Measurements from ENCODE around the gene ELMO1.

Gene ELMO1

DNA sequence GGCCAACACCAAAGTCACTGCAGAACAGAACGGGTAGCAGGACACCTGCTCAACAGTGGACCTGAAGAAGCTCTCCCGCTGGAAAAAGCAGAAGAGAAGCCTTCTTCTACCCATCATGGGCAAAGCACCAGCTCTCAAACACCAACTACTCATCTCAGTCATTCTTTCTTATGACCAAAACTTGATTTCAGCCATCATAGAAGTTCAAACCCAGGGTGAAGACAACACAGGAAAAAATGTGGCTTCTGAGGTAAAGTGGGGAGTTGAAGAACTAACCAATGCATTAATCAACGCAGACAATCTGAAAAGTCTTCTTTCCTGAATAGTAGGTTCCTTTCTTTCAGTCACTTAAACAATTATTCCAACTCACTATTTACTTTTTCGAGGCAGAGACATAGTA, 83.3 kb downstream of the ELMO1 start:
- no peak for DNase-seq

DNA sequence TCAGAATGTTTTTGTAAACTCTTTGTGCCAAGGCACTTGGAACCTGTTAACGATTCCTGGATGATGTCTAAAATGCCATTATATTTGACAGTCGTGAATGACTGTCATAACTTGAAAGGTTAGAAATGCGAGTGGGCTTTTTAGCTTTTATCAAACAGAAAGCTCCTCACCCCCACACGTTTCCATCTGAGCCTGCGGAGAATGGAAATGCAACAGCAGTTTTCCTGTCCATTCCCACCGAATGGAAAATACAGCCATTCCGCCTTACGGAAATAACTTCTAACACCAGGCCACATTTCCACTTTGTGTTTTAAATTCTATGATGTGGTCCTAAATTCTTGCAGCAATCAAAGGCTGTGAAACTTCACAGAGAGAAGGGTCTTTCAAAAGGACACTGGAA, 83.8 kb downstream of the ELMO1 start:
- DNase-seq, result no peak

DNA sequence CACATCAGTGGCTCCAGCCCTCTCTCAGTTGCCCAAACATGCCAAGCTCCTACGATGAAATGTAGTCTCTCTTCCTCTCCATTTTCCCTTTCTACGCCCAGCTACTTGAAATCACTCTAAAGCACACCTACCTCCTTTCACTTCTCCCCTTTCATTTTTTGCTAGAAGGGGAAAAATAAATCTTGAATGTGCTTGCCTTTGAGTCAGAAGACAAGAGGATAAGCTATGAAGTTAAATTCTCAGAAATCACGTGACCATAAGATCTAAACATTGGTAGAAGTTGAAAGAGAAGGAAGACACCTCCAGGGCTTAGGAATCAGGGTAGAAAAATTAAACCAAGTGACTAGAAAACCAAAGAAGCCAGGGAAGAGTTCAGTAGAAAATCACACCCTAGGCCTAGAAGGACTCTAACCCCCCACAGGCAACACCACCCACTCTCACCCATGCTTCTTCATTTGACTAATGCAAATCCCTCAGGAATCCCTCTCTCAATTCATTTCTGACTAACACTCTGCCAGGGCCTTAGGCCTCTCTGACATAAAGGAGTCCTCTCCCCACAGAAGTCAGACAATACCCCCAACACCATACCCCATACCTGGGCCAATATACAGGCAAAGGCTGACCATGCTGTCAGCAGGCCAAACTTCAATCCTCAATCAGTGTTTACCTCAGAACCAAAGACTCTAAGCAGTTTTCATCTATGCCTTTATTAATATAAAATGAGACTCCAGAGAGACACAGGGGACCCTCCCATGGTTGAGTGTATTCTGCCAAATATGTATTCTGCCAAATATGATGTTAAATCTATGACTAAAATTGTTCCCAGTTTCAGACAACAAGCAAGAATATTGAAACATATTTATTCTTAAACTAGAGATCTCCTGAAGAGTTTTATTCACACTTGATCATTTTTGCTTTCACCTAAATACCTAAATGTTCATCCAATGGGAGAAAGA, 84.8 kb downstream of the ELMO1 start:
- DNase-seq, result no peak

DNA sequence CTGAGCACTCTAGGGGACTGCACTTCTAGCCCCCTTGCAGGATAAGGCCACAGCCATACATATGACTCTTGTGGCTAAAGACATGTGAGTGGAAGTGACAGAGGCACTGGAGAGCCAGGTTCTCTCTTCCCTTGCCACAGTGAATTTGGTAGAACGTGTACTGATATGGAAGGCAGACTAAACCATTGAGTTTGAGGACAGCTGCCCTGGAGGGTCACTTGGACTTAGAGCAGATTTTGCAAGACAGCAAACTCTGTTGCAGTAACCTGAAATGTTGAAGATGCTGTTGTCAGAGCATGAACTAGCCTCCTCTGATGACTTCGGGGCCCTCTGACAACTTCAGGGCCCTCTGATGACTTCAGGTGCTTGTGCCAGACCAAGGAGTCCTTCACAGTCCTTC, 85.9 kb downstream of the ELMO1 start:
- no peak for DNase-seq

DNA sequence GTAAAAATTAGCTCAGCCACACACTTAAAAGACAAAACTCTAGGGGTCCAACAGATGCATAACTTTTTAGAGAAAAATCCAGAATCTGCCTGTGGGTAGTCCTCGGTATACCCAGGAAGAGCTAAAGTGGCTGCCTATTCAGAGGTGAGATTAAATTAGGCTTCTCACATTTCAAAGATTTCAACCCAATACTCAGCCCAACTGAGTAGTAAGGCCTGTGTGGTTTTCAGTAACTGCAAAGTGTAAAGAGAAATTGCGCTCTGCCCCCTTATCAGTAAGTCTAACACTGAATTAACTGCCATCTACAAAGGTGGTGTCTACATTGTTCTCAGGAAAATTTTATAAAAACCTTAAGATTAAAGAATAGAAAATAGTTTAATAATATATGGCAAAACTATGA, 88.2 kb downstream of the ELMO1 start:
- DNase-seq, result no peak

DNA sequence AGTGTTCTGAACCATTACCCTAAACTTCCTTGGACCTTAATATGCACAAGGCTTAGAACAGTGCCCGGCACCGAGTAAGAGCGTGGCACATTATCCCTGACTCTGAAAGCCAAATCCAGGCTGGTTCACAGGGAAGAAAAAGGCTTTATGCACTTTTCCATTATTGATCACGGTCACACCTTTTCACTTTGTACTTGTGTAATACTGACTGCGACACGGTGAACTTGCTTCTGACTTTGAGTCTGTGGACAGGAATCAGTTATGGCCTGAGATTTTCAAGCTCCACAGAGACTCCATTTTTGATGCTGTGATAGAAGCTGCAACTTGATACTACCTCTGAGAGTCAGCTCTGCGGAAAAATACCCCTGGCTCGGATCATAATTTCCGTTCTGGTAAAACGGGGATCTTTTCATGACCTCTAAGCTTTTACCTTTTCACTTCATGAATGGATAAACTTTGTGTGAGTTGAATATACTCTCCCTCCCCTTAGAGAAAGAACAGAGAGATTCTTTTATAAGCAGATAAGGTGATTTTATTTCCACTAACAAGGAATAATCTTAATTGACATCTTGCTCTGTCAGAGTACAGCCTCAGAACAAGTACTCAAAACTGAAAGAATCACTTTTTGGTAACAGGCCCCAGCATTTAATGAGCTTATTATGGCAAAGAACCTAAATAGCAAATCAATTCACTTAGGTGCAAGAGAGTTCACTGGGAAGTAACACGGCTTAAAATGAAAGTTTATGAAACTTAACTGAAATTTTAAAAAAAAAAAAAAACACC, 88.8 kb downstream of the ELMO1 start:
- DNase-seq, result no peak

DNA sequence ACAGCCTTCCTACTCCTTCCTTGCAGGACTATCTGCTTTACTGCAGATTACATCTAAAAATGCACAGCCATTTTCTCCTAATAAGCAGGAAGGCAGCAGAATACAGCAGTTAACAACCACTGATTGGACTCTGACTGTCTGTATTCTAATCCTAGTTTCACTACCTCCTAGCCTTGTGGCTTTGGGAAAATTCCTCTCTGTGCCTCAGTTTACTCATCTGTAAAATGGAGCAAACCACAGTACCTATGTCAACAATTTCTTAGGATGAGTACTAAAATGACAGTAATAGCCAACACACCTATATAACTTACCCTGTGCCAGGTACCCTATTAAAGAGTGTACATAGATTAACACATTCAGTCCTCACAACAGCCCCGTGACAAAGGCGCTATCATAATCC, 89.5 kb downstream of the ELMO1 start:
- DNase-seq, result no peak

DNA sequence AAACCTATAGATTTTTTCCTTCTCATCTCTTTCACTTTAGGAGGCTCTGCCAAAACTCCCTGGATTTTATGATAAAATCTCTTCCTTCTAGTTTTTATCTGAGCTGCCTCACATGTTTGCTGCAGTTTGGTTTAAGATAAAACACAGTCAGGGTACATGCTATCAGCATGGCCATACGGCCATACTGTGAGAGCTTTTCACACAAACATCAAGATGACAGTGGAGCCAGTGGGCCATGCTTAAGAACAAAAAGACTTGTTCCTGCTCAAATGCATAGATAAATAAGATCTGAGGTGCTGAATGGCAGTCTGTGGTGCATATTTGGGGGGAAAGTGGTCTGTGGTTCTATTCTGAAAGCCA, 91.0 kb downstream of the ELMO1 start:
- no peak for DNase-seq

DNA sequence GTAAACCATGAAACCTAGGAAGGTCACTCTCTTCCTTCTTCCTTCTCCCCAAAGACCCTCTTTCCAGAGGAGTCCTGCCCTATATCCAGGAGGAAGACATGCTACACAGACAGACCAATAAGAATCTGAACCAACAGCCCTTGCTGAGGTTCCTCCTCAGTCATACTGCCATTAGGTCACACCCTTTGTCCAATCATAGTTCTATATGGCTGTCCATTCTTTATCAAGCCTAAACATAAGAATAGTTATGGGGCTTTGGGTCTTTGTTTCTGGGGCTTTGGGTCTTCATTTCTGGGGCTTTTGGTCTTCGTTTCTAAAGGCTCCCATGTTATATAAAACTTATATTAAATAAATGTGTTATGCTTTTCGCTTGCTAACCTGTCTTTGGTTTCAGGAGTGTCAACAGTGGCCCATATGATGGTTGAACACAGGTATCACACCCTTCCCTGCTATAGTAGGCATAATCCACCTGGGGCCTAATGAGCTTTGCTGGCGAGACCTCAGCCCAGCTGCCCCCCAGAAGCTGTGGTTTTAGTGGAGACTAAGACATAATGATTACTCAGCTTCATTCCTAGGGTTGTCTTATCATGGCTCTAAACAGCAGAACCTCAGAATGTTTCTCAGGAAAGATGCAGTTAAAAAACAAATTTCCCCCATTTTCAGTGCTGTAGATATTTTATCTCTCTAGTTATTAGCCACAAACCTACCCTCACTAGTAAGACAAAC, 91.6 kb downstream of the ELMO1 start:
- DNase-seq, result no peak

DNA sequence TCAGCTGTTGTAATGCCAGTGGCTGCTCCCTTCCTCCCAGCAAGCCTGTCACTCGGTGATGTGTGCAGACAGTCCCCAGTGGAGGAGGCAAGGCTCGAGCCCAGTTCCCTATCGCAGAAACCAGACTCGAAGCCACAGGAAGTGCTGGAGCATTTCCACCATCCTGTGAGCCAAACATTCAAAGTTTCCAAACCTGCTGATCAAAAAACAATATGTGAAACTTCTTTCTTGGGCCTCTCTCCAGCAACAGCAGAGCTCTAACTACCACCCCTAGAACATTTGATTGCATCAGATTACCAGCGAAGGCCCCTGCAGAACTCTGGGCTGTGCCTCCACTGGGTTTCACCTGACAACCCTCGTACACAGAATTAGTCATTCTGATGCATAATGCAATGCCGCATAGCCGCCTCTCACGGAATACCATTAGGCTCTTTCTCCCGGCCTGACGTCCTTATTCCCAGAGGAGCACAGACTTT, 94.0 kb downstream of the ELMO1 start:
- DNase-seq, result no peak

DNA sequence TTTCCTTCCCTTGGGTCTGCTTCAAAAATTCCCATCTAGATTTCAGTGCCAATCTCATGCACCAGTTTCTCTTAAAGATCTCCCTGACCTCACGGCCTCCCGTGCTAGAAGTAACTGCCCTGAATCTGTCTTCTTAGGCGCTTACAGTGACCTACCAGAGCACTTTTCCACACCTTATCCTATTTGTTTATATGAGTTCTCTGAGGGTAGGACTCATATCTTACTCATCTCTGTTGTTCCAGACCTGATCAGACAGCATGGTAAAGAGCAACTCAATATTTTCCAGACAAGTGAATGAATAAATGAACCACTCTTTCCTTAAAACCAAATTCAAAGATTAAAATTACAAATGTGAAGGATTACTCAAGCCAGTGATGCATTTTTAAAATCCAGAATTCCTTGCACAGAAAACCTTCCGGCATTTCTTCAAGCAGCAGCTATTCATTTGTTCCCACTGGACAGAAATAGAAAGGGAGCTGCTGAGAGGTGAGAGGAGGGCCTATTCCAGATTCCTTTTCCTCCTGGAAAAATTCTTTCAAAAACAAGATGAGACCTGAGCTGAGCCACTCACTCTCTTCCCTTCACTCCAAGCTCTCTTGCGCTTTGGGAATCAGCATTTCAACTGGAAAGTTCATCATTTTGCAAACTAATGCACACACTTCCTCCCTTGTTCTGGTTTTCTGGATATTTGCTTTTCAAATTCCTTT, 94.6 kb downstream of the ELMO1 start:
- DNase-seq, result no peak

DNA sequence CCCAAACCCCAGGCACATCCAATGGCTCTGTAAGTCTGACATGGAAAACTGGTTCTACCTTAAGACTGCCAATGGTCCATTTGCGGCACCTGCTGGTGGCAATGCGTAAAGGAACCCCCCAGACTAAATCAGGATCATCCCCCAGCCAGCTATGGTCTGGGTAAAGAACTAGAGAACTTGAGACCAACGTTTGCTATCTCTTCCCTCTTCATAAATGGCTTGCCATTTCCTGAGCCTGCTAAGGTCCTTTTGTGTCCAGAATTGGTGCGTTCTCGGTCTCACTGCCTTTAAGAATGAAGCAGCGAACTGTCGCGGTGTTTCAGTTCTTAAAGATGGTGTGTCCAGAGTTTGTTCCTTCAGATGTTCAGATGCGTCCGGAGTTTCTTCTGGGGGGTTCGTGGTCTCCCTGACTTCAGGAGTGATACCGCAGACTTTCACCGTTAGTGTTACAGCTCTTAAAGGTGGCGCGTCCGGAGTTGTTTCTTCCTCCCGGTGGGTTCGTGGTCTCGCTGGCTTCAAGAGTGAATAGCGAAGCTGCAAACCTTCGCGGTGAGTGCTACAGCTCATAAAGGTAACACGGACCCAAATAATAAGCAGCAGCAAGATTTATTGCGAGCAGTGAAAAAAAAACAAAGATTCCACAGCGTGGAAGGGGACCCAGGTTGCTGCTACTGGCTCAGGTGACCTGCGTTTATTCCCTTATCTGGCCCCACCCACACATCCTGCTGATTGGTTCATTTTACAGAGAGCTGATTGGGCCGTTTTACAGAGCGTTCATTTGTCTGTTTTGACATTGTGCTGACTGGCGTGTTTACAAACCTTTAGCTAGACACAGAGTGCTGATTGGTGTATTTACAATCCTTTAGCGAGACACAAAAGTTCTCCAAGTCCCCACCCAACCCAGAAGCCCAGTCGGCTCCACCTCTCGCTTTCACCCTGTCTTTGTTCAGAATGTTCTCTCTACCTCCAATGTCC, 95.4 kb downstream of the ELMO1 start:
- no peak for DNase-seq

DNA sequence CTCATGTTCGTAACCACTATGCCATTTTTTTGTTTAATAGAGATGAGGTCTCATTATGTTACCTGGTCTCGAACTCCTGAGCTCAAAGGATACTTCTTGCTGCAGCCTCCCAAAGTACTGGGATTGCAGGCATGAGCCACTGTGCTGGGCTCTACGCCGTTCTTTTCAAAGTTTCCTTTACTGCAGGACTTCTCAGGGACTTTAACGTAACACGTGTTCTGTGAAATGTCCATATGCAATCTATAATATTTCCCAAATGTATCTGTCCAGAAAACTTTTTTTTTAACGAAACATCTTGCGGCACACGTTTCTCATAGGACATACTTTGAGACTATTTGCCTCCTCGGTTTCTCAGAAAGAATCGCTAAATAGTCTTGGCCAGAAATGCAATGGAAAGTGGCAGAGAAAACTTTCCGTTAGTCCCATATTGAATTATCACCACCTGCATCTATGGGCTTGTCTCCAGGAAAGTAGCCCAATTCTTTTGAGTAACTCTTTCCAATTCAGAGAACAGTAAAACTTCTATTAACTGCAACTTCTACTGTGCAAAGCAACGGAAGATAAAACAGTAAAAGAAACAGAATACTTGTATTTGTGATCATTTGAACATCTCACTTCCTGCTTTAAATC, 96.3 kb downstream of the ELMO1 start:
- DNase-seq, result no peak

DNA sequence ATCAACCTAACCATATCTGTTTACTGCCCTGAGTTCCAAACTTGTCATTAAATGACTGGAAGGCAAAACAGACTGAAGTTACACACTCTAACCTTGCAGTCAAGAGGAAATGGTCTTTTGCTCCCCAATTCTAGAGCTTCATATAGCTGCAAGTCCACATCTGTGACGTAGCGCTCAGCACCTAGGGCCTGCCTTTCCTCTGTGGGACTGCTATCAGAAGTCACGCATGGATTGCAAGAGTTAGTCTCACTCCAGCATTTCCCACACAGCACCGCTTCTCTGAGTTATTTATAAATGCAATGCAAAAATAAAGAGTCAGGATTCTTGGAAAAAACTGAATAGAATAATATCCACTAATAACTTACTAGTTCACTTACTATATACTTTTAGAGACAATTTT, 96.9 kb downstream of the ELMO1 start:
- no peak for DNase-seq

DNA sequence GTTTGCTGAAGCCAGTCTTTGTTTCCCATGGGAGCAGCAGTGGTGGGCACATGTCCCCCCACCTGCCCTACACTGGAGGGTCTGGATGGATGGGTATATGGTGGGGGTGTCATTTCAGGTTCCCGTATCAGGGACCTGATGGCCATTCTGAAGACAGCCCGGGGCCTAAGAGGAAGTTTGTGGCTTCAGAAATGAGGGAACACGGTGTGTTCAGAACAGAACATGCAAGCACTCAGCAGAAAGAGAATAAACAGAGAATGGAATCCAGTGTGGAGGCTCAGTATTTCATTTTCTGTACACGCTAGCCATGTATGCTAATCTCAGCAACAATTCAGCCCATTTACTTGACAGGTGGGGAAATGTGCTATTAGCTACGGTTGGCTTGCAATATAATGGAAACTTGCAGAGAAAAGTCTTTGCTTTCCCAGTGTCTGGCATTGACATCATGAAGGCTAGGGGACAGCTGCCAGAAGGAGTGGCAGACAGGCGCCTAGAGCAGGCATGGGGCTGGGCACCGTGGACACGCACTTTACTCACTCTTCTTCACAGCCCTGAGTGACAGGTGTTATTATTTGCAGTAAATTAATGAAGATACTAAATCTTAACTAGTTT, 98.6 kb downstream of the ELMO1 start:
- no peak for DNase-seq

DNA sequence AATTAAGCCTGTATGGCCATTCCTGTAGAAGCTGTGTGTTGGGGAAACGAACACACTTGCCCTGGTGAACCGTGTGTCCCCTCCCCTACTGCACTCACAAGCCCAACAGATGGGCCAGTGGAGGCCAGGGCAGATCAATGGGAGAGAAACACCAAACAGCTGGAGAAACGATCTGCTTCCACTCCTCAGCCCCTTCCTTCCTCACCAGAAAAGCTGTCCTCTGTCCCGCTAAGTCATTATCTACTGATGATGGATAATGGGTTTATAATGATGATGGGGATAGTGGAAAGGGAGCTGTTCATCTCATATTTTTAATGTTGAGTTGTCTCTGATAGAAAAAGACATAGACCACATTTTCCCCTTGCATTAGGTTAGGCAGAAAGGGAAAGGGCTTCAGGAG, 99.7 kb downstream of the ELMO1 start:
- DNase-seq, result no peak

DNA sequence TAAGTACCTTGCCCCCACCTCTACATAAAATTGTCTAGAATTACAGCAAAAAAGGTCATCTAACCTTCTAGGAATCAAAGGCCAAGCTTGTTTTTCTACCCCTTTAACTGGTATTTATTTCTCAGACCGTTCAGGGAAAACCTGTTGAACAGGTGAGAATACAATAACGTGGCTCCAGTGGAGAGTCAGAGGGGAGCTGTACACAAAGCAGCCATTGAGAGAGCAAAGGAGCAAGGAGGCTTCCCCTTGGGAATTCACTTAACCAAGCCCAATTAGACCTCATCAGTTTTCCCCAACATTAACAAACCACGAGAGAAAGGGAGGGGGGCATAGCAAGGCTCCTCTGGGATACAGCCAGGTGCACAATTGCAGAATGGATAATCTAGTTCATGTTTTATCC, 101.9 kb downstream of the ELMO1 start:
- no peak for DNase-seq

DNA sequence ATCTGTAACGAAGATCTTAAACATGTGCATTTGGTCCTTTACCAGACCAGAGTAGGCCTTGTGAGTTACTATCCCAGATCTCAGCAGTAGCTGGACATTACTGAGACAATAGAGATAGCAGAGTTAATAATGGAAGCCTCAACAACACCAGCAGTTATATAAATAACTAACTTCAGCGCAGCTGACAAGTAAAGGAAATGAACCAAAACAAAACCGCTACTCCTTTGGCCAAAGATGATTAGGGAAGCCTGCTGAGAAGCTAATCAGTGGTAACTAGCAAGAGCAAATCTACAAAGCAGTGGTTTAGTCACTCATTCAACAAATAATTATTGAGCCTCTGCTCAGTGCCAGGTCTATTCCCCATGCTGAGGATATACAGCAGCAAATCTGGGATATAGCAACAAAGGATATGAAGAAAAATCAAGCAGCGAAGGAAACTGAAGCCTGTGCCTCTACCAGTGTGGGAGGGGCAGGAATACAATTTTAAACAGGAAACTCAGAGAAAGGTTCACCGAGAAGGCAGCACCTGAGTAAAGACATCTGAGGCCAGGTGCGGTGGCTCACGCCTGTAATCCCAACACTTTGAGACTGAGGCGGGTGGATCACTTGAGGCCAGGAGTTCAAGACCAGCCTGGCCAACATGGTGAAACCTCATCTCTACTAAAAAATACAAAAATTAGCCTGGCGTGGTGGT, 103.6 kb downstream of the ELMO1 start:
- no peak for DNase-seq

DNA sequence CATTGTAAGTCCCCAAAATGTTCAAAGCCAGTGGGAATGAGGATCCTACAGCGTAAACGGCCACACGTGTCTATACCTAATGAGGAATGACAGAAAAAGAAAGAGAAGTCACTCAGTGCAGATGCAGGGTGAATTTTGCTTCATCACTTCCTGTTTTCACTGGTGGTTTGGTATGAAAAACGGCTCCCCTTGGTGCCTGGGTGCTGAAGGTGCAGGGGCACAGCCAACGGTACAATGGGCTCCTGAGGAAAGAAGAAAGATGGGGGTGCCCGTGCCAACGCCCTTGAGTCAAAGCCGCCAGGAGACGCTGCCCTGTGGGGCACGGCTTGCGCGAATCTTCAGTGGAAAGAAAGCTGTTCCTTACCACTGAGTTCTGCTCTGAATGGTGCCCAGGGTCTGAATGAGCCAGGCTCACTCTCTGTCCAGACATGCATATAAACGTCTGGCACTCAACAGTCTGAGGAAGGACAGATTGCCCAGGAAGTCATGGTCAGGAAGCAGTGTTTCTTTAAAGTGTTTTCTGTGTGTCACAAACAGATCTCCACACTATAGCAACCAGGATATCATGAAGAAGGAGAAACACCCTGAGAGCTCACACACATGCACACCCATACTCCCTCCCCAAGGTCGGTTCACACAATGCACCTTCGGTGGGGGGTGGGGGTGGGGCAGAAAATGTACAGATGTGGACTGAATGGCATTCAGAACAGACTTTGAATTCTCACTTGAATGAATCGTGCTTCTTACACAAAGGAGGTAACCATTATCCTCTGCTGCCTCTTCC, 105.8 kb downstream of the ELMO1 start:
- no peak for DNase-seq

Data from EL (cell line).